ENCODE data around the gene PHF21A.

DNA sequence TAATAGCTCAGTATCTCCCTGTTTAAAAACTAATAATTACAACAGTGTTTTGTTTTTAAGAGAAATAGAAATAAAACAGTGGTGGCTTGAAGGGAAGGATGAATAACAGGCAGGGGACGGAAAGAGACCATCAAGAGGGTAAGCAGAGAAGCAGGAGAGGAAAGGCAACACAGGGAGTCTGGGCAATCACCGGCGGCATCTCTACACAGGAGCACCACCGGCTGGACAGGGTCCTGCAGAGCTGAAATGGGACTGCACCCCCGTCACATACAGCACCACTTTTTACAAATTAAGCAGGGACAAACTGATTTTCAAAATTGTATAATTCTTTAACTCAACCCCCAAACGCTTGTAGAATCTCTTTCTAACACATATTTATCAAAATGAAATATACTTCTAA is 18.4 kb downstream of the PHF21A start:
- TF ChIP-seq CTCF (IDR thresholded peaks at IDR 0.05) (no peak), FOXK1 (CRISPR knock-in tag; IDR thresholded peaks at IDR 0.05) (no peak), AFF4 (CRISPR knock-in tag; IDR thresholded peaks at IDR 0.05; ENCODE audit: borderline replicate concordance) (no peak)

Data from WTC11 (cell line).